GM08714 (cell line): ENCODE results near the gene PLPP2.

Experiments
- H3K4me3 ChIP-seq: fragments of 200-500 bp; sonication (Bioruptor generic); 2 replicates; pipeline ENCODE4 v1.5.1; 2014; ENCODE audit warnings: mild to moderate bottlenecking, low read length, inconsistent platforms
- ZNF274 ChIP-seq: IDR thresholded peaks from 2 replicates; pipeline ENCODE4 v1.6.1; 2012; ENCODE audit warnings: mild to moderate bottlenecking, low read depth, low read length

The PLPP2 gene

GRCh38 chr19:291006-291521, at the start of gene PLPP2:
Gene PLPP2, minus strand, starts transcription at chr19:291403. Its CDS starts 67 bp downstream, at chr19:291336.
- no peak within 1 kb of the TSS for H3K4me3 ChIP-seq
- no peak for TF ChIP-seq ZNF274

GRCh38 chr19:340620-341385, 49.6 kb upstream of the PLPP2 start:
- TF ChIP-seq ZNF274, result no peak
- H3K4me3 ChIP-seq, result no peak overlapping the region

- H3K4me3 ChIP-seq, result no peak overlapping the region
- no peak for TF ChIP-seq ZNF274
Observed at GRCh38 chr19:339262-339887, 48.2 kb upstream of the PLPP2 start.

- no peak for TF ChIP-seq ZNF274
Observed at GRCh38 chr19:338421-338820, 47.2 kb upstream of the PLPP2 start.

GRCh38 chr19:336067-336614, 44.9 kb upstream of the PLPP2 start:
- H3K4me3 ChIP-seq, result no peak overlapping the region
- no peak for TF ChIP-seq ZNF274

More at GRCh38 chr19:338421-338820, 47.2 kb upstream of the PLPP2 start:
- no peak overlapping the region for H3K4me3 ChIP-seq

GRCh38 chr19:335486-336066, 44.4 kb upstream of the PLPP2 start:
- no peak overlapping the region for H3K4me3 ChIP-seq
- no peak for TF ChIP-seq ZNF274

GRCh38 chr19:335072-335471, 43.9 kb upstream of the PLPP2 start:
- no peak overlapping the region for H3K4me3 ChIP-seq

GRCh38 chr19:334296-335071, 43.3 kb upstream of the PLPP2 start:
- no peak for TF ChIP-seq ZNF274
- H3K4me3 ChIP-seq, result no peak overlapping the region

More at GRCh38 chr19:335072-335471, 43.9 kb upstream of the PLPP2 start:
- no peak for TF ChIP-seq ZNF274

- H3K4me3 ChIP-seq, result no peak overlapping the region
- no peak for TF ChIP-seq ZNF274
Observed at GRCh38 chr19:330503-330902, 39.3 kb upstream of the PLPP2 start.

- no peak for TF ChIP-seq ZNF274
- H3K4me3 ChIP-seq, result no peak overlapping the region
Observed at GRCh38 chr19:329876-330275, 38.7 kb upstream of the PLPP2 start.

GRCh38 chr19:328025-328505, 36.9 kb upstream of the PLPP2 start:
- H3K4me3 ChIP-seq, result no peak overlapping the region
- TF ChIP-seq ZNF274, result no peak

GRCh38 chr19:327291-328024, 36.3 kb upstream of the PLPP2 start:
- no peak for TF ChIP-seq ZNF274
- H3K4me3 ChIP-seq, result no peak overlapping the region

- no peak for TF ChIP-seq ZNF274
- no peak overlapping the region for H3K4me3 ChIP-seq
Observed at GRCh38 chr19:326871-327270, 35.7 kb upstream of the PLPP2 start.
